ENCODE data around the gene DCDC1. TPM values are rescaled to one million over a fixed set of nuclear protein-coding genes. Genes with fewer than 3 reads are reported as not detected.

DCDC1 gene
- total and polyA plus RNA-seq, 2 experiments from 2014 or later = 1.1 TPM; not detected in 1

GRCh38 chr11:30908857-30909256, 460.7 kb downstream of the DCDC1 start:
- H3K36me3 ChIP-seq = no peaks in the 10 kb centered on the region
- TF ChIP-seq, protein P1, sequence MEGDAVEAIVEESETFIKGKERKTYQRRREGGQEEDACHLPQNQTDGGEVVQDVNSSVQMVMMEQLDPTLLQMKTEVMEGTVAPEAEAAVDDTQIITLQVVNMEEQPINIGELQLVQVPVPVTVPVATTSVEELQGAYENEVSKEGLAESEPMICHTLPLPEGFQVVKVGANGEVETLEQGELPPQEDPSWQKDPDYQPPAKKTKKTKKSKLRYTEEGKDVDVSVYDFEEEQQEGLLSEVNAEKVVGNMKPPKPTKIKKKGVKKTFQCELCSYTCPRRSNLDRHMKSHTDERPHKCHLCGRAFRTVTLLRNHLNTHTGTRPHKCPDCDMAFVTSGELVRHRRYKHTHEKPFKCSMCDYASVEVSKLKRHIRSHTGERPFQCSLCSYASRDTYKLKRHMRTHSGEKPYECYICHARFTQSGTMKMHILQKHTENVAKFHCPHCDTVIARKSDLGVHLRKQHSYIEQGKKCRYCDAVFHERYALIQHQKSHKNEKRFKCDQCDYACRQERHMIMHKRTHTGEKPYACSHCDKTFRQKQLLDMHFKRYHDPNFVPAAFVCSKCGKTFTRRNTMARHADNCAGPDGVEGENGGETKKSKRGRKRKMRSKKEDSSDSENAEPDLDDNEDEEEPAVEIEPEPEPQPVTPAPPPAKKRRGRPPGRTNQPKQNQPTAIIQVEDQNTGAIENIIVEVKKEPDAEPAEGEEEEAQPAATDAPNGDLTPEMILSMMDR (IDR thresholded peaks at IDR 0.05; ENCODE audit: low read depth, low read length) = no peak
- H3K4me3 ChIP-seq = no peak overlapping the region
- DNase-seq (ENCODE audit: low read depth in 1 of 2, low spot score in 1 of 2) = no peak
- H3K27ac ChIP-seq = no peak overlapping the region
- peaks cover 7% of the 10 kb centered on the region for H3K4me1 ChIP-seq (ENCODE audit: low read depth)
- no peaks in the 10 kb centered on the region for H3K9me3 ChIP-seq (ENCODE audit: low read depth)
- no peaks in the 10 kb centered on the region for H3K27me3 ChIP-seq

- TF ChIP-seq, protein P1 (IDR thresholded peaks at IDR 0.05; ENCODE audit: low read depth, low read length) = no peak
- DNase-seq (ENCODE audit: low read depth in 1 of 2, low spot score in 1 of 2) = no peak
- no peak overlapping the region for H3K27ac ChIP-seq
- H3K4me3 ChIP-seq = no peak overlapping the region
- H3K27me3 ChIP-seq = no peaks in the 10 kb centered on the region
- peaks cover 7% of the 10 kb centered on the region for H3K4me1 ChIP-seq (ENCODE audit: low read depth)
- no peaks in the 10 kb centered on the region for H3K36me3 ChIP-seq
- H3K9me3 ChIP-seq (ENCODE audit: low read depth) = no peaks in the 10 kb centered on the region
Measured at GRCh38 chr11:30908272-30908671, 461.3 kb downstream of the DCDC1 start.

GRCh38 chr11:30902929-30903328, 466.6 kb downstream of the DCDC1 start:
- H3K9me3 ChIP-seq (ENCODE audit: low read depth) = no peaks in the 10 kb centered on the region

GRCh38 chr11:30895046-30895445, 474.5 kb downstream of the DCDC1 start:
- TF ChIP-seq, protein P1 (IDR thresholded peaks at IDR 0.05; ENCODE audit: low read depth, low read length) = no peak
- DNase-seq (ENCODE audit: low read depth in 1 of 2, low spot score in 1 of 2) = no peak
- Histone ChIP-seq H3K9me3 (ENCODE audit: low read depth) (no peaks in the 10 kb centered on the region), H3K27me3 (no peaks in the 10 kb centered on the region), H3K4me1 (ENCODE audit: low read depth) (no peaks in the 10 kb centered on the region), H3K4me3 (no peak overlapping the region), H3K27ac (no peak overlapping the region), H3K36me3 (no peaks in the 10 kb centered on the region)

More at GRCh38 chr11:30902929-30903328, 466.6 kb downstream of the DCDC1 start:
- Histone ChIP-seq H3K36me3 (no peaks in the 10 kb centered on the region), H3K27ac (no peak overlapping the region), H3K4me3 (no peak overlapping the region), H3K4me1 (ENCODE audit: low read depth) (peaks cover 7% of the 10 kb centered on the region), H3K27me3 (no peaks in the 10 kb centered on the region)
- TF ChIP-seq, protein P1 (IDR thresholded peaks at IDR 0.05; ENCODE audit: low read depth, low read length) = no peak
- no peak for DNase-seq (ENCODE audit: low read depth in 1 of 2, low spot score in 1 of 2)

DNA sequence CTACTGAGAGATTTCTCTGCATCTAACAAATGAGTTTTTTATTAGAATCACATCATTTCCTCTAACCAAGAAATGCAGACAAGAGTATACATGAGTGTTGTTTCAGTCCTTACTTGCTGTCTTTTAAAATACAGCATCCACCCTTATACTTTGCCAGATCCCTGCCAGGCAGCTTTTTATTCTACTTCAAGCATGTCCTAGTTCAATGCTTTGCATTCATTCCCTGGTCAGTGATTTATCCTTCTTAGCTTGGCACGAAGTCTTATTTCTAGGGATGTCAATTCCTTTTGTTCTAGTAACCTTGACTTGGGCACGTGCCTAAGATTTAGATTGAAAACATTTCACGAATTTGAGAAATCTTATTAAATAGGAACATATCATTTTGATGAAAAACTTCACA, 476.2 kb downstream of the DCDC1 start:
- Histone ChIP-seq H3K4me3 (no peak overlapping the region), H3K27me3 (no peaks in the 10 kb centered on the region), H3K36me3 (no peaks in the 10 kb centered on the region), H3K27ac (no peak overlapping the region), H3K9me3 (ENCODE audit: low read depth) (no peaks in the 10 kb centered on the region), H3K4me1 (ENCODE audit: low read depth) (no peaks in the 10 kb centered on the region)
- TF ChIP-seq, protein P1 (IDR thresholded peaks at IDR 0.05; ENCODE audit: low read depth, low read length) = no peak
- no peak for DNase-seq (ENCODE audit: low read depth in 1 of 2, low spot score in 1 of 2)
